Heart left ventricle (tissue), 13 donors: Measurements from ENCODE around the gene XAGE2.

Experiments
- CTCF ChIP-seq, 12 donors: fragments of 200-600 bp; sonication (generic) in 4 of 12; IDR thresholded peaks; one replicate each; pipeline versions ENCODE4 v1.5.0 to v1.8.0; 2018 to 2022; ENCODE audit warnings: antibody characterized with exemption in 12 of 12, mild to moderate bottlenecking in 5 of 12
- POLR2A ChIP-seq, 2 donors: fragments of 450-650 bp; IDR thresholded peaks; one replicate each; pipeline ENCODE4 v1.6.1; 2017; ENCODE audit warnings: antibody characterized with exemption in 2 of 2, mild to moderate bottlenecking in 2 of 2, moderate library complexity in 2 of 2
- donor health status: ischemic (EF 13 %, LVEDD 7.1; RV severe dilation, severe dysfunction).
- donor health status: DM: no; HTN: yes; CAD: no.
- donor health status: DM: no; HTN: no; CAD: no.
- donor health status: ischemic (EF 25% LVEDD 6.9; RV normal size, moderate dysfunction).
- donor health status: ischemic (EF 25% LVEDD 5.7; RV mildly dilated, moderate dysfunction).
- donor health status: ischemic (EF 35%, LVEDD 5.7; RV mildly dilated, moderate dysfunction).
- donor health status: nonischemic (EF 11% LVEDD 7.7; RV severe dilation, severe dysfunction).
- donor health status: DM: yes; HTN: yes; CAD: no.
- donor health status: PGD.
- donor health status: ischemic (EF 29% LVEDD 5.4; RV normal size, mild dysfunction).
- donor health status: nonischemic (EF 23%, LVEDD 6.1; RV moderate dilation, normal function).

- TF ChIP-seq POLR2A (IDR thresholded peaks at IDR 0.05) (no peak), CTCF (IDR thresholded peaks at IDR 0.05) (no peak)
Observed at GRCh38 chrX:52349681-52350080, 19.1 kb upstream of the XAGE2 start.
